Measurements from ENCODE around the gene RAD51. TPM values are rescaled to one million over a fixed set of nuclear protein-coding genes. Genes with fewer than 3 reads are reported as not detected.

RAD51 gene
- total RNA-seq, 1 experiment from 2014 or later: 14.2 TPM

- no peaks in the 10 kb centered on the region for H3K27me3 ChIP-seq (ENCODE audit: control insufficient read depth, insufficient read depth, low read length)
- H3K36me3 ChIP-seq (replicated peaks; ENCODE audit: control insufficient read depth, insufficient read depth, low read length): peaks cover 2% of the 10 kb centered on the region; the same call in 1 of the 2 replicates
- H3K4me3 ChIP-seq (ENCODE audit: insufficient read depth, low read depth, low read length): peak overlapping the region; percentile 98
- no peak for DNase-seq
Measured at GRCh38 chr15:40695469-40695890, 506 bp downstream of the RAD51 start.

GRCh38 chr15:40696228-40696627 is 1.3 kb downstream of the RAD51 start:
- no peak for DNase-seq
- H3K27me3 ChIP-seq (ENCODE audit: control insufficient read depth, insufficient read depth, low read length): no peaks in the 10 kb centered on the region
- H3K36me3 ChIP-seq (replicated peaks; ENCODE audit: control insufficient read depth, insufficient read depth, low read length): peaks cover 4% of the 10 kb centered on the region
- no peak overlapping the region; the same call in 1 of the 2 replicates for H3K4me3 ChIP-seq (ENCODE audit: insufficient read depth, low read depth, low read length)

GRCh38 chr15:40697916-40698315 is 2.9 kb downstream of the RAD51 start:
- Histone ChIP-seq H3K27me3 (ENCODE audit: control insufficient read depth, insufficient read depth, low read length) (no peaks in the 10 kb centered on the region), H3K36me3 (replicated peaks; ENCODE audit: control insufficient read depth, insufficient read depth, low read length) (peaks cover 8% of the 10 kb centered on the region), H3K4me3 (ENCODE audit: insufficient read depth, low read depth, low read length) (no peak overlapping the region)
- no peak for DNase-seq

- Histone ChIP-seq H3K4me3 (ENCODE audit: insufficient read depth, low read depth, low read length) (no peak overlapping the region), H3K36me3 (replicated peaks; ENCODE audit: control insufficient read depth, insufficient read depth, low read length) (peaks cover 8% of the 10 kb centered on the region), H3K27me3 (ENCODE audit: control insufficient read depth, insufficient read depth, low read length) (no peaks in the 10 kb centered on the region)
- DNase-seq: peak; percentile 39
Measured at GRCh38 chr15:40702077-40702476, 7.1 kb downstream of the RAD51 start.

- peaks cover 6% of the 10 kb centered on the region for H3K36me3 ChIP-seq (replicated peaks; ENCODE audit: control insufficient read depth, insufficient read depth, low read length)
- no peak overlapping the region for H3K4me3 ChIP-seq (ENCODE audit: insufficient read depth, low read depth, low read length)
- DNase-seq: no peak
- no peaks in the 10 kb centered on the region for H3K27me3 ChIP-seq (ENCODE audit: control insufficient read depth, insufficient read depth, low read length)
Measured at GRCh38 chr15:40706121-40706520, 11.1 kb downstream of the RAD51 start.

- Histone ChIP-seq H3K36me3 (replicated peaks; ENCODE audit: control insufficient read depth, insufficient read depth, low read length) (peaks cover 10% of the 10 kb centered on the region), H3K4me3 (ENCODE audit: insufficient read depth, low read depth, low read length) (no peak overlapping the region), H3K27me3 (ENCODE audit: control insufficient read depth, insufficient read depth, low read length) (no peaks in the 10 kb centered on the region)
- no peak for DNase-seq
Measured at GRCh38 chr15:40714144-40714543, 19.2 kb downstream of the RAD51 start.

- Histone ChIP-seq H3K27me3 (ENCODE audit: control insufficient read depth, insufficient read depth, low read length) (no peaks in the 10 kb centered on the region), H3K4me3 (ENCODE audit: insufficient read depth, low read depth, low read length) (no peak overlapping the region)
Measured at GRCh38 chr15:40716165-40716564, 21.2 kb downstream of the RAD51 start.

GRCh38 chr15:40721701-40722100 is 26.7 kb downstream of the RAD51 start:
- DNase-seq: no peak
- Histone ChIP-seq H3K4me3 (ENCODE audit: insufficient read depth, low read depth, low read length) (no peak overlapping the region), H3K27me3 (ENCODE audit: control insufficient read depth, insufficient read depth, low read length) (no peaks in the 10 kb centered on the region), H3K36me3 (replicated peaks; ENCODE audit: control insufficient read depth, insufficient read depth, low read length) (peaks cover 3% of the 10 kb centered on the region)

More at GRCh38 chr15:40716165-40716564, 21.2 kb downstream of the RAD51 start:
- DNase-seq: no peak
- peaks cover 8% of the 10 kb centered on the region for H3K36me3 ChIP-seq (replicated peaks; ENCODE audit: control insufficient read depth, insufficient read depth, low read length)

GRCh38 chr15:40722354-40722753 is 27.4 kb downstream of the RAD51 start:
- no peaks in the 10 kb centered on the region for H3K27me3 ChIP-seq (ENCODE audit: control insufficient read depth, insufficient read depth, low read length)
- no peak overlapping the region for H3K4me3 ChIP-seq (ENCODE audit: insufficient read depth, low read depth, low read length)
- peaks cover 3% of the 10 kb centered on the region for H3K36me3 ChIP-seq (replicated peaks; ENCODE audit: control insufficient read depth, insufficient read depth, low read length)
- DNase-seq: no peak

GRCh38 chr15:40722934-40723333 is 28.0 kb downstream of the RAD51 start:
- Histone ChIP-seq H3K4me3 (ENCODE audit: insufficient read depth, low read depth, low read length) (no peak overlapping the region), H3K27me3 (ENCODE audit: control insufficient read depth, insufficient read depth, low read length) (no peaks in the 10 kb centered on the region), H3K36me3 (replicated peaks; ENCODE audit: control insufficient read depth, insufficient read depth, low read length) (peaks cover 3% of the 10 kb centered on the region)
- no peak for DNase-seq

- Histone ChIP-seq H3K27me3 (ENCODE audit: control insufficient read depth, insufficient read depth, low read length) (no peaks in the 10 kb centered on the region), H3K4me3 (ENCODE audit: insufficient read depth, low read depth, low read length) (no peak overlapping the region), H3K36me3 (replicated peaks; ENCODE audit: control insufficient read depth, insufficient read depth, low read length) (no peaks in the 10 kb centered on the region; the same call in none of the 2 replicates)
- no peak for DNase-seq
Measured at GRCh38 chr15:40723919-40724318, 28.9 kb downstream of the RAD51 start.

- Histone ChIP-seq H3K36me3 (replicated peaks; ENCODE audit: control insufficient read depth, insufficient read depth, low read length) (peaks cover 12% of the 10 kb centered on the region), H3K27me3 (ENCODE audit: control insufficient read depth, insufficient read depth, low read length) (no peaks in the 10 kb centered on the region), H3K4me3 (ENCODE audit: insufficient read depth, low read depth, low read length) (no peak overlapping the region)
- DNase-seq: no peak
Measured at GRCh38 chr15:40731034-40731433, 36.1 kb downstream of the RAD51 start.

- H3K27me3 ChIP-seq (ENCODE audit: control insufficient read depth, insufficient read depth, low read length): no peaks in the 10 kb centered on the region
- H3K36me3 ChIP-seq (replicated peaks; ENCODE audit: control insufficient read depth, insufficient read depth, low read length): peaks cover 12% of the 10 kb centered on the region
- no peak overlapping the region for H3K4me3 ChIP-seq (ENCODE audit: insufficient read depth, low read depth, low read length)
- no peak for DNase-seq
Measured at GRCh38 chr15:40736575-40736974, 41.6 kb downstream of the RAD51 start.

GRCh38 chr15:40737048-40737447 is 42.1 kb downstream of the RAD51 start:
- no peaks in the 10 kb centered on the region for H3K27me3 ChIP-seq (ENCODE audit: control insufficient read depth, insufficient read depth, low read length)
- no peak for DNase-seq
- H3K36me3 ChIP-seq (replicated peaks; ENCODE audit: control insufficient read depth, insufficient read depth, low read length): peaks cover 10% of the 10 kb centered on the region
- no peak overlapping the region for H3K4me3 ChIP-seq (ENCODE audit: insufficient read depth, low read depth, low read length)

GRCh38 chr15:40739047-40739446 is 44.1 kb downstream of the RAD51 start:
- no peak overlapping the region for H3K4me3 ChIP-seq (ENCODE audit: insufficient read depth, low read depth, low read length)
- H3K36me3 ChIP-seq (replicated peaks; ENCODE audit: control insufficient read depth, insufficient read depth, low read length): peaks cover 7% of the 10 kb centered on the region
- H3K27me3 ChIP-seq (ENCODE audit: control insufficient read depth, insufficient read depth, low read length): no peaks in the 10 kb centered on the region
- peak; percentile 64 for DNase-seq

- peak; percentile 48 for DNase-seq
- Histone ChIP-seq H3K4me3 (ENCODE audit: insufficient read depth, low read depth, low read length) (no peak overlapping the region), H3K36me3 (replicated peaks; ENCODE audit: control insufficient read depth, insufficient read depth, low read length) (peaks cover 8% of the 10 kb centered on the region), H3K27me3 (ENCODE audit: control insufficient read depth, insufficient read depth, low read length) (no peaks in the 10 kb centered on the region)
Measured at GRCh38 chr15:40739854-40740253, 44.9 kb downstream of the RAD51 start.
